Tibial artery (tissue), 4 donors: ENCODE data around the gene CBL.

Experiments used
- DNase-seq, 2 donors: peaks; one replicate each; pipeline ENCODE4 v3.0.0-alpha.2; 2019
- H3K27ac ChIP-seq, 2 donors: fragments of 200-600 bp; sonication (generic) in 1 of 2; 1 replicate in 1 of 2; 2 replicates in 1 of 2; pipeline ENCODE4 v1.5.1; 2018 to 2019; ENCODE audit warnings: mild to moderate bottlenecking in 1 of 2
- H3K27me3 ChIP-seq, 2 donors: fragments of 200-600 bp; sonication (generic) in 1 of 2; one replicate each; pipeline versions ENCODE4 v1.5.1 to v1.6.0; 2016 to 2019
- H3K36me3 ChIP-seq, 3 donors: fragments of 200-600 bp; sonication (generic) in 2 of 3; one replicate each; pipeline ENCODE4 v1.5.1; 2016 to 2019; ENCODE audit warnings: mild to moderate bottlenecking in 2 of 3
- H3K4me1 ChIP-seq, 4 donors: fragments of 200-600 bp; sonication (generic) in 2 of 4; 1 replicate in 3 of 4; 2 replicates in 1 of 4; pipeline ENCODE4 v1.5.1; 2016 to 2019
- H3K4me3 ChIP-seq, 2 donors: fragments of 200-600 bp; sonication (generic) in 1 of 2; 1 replicate in 1 of 2; 2 replicates in 1 of 2; pipeline ENCODE4 v1.5.1; 2018 to 2019; ENCODE audit warnings: mild to moderate bottlenecking in 2 of 2
- H3K9me3 ChIP-seq, 3 donors: fragments of 200-600 bp; sonication (generic) in 1 of 3; one replicate each; pipeline ENCODE4 v1.5.1; 2016 to 2019
- intact Hi-C: fragments of 100-400 bp; cut with DNase I; formaldehyde crosslinking; loops from one replicate; pipeline ENCODE4 v1.15.0; 2023; ENCODE audit warnings: low total_unique reads
- TF ChIP-seq, protein P1 (sequence below), 2 experiments: fragments of 200-600 bp in 1 of 2; fragments of 450-650 bp in 1 of 2; IDR thresholded peaks; one replicate each; pipeline ENCODE4 v1.5.1; 2017 to 2019; ENCODE audit warnings: antibody characterized with exemption in 2 of 2, mild to moderate bottlenecking in 1 of 2, moderate library complexity in 1 of 2

Gene CBL

DNA sequence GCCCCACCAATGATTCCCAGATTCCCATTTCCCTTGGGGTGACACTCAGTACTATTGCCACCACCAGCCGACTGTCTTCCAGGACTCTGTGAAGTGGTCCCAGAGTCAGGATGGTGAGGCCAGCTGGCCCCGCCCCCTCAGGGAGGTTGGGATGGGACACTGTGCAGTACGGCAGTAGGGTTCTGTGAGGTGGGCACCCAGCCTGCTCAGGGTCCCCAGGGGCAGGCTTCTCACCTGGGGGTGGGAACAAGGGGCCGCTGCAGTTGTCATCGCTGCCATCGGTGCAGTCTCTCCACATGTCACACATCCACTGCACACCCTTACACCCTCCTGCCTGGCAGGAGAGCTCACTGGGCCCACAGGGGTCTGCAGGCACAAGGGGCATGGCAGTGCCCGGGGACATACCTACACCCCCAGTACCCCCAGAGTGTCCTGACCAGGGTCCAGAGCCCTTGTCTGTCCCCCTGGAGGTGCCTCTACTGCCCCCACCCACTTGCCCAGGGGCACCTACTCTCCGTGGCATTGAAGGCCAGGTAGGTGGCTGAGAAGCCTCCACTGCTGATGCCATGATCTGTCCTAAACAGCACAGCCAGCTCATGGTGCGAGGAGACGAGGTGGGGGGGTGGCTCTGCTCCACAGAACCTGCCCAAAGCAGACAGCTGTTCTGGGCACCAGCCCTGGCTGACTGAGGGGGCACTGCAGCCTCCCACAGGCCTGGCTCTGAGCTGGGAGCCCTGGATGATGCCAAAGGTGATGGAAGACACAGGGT is 136.4 kb downstream of the CBL start:
- Histone ChIP-seq H3K36me3 (no peaks in the 10 kb centered on the region), H3K27ac (no peak overlapping the region), H3K27me3 (no peaks in the 10 kb centered on the region), H3K4me1 (peaks cover 0 to 55% (median 33%) of the 10 kb centered on the region in 4 donors), H3K4me3 (no peak overlapping the region), H3K9me3 (no peaks in the 10 kb centered on the region)
- intact Hi-C loops = no loop called here
- peak in 1 of 2 donors; percentile 66 for DNase-seq
- TF ChIP-seq, protein P1, sequence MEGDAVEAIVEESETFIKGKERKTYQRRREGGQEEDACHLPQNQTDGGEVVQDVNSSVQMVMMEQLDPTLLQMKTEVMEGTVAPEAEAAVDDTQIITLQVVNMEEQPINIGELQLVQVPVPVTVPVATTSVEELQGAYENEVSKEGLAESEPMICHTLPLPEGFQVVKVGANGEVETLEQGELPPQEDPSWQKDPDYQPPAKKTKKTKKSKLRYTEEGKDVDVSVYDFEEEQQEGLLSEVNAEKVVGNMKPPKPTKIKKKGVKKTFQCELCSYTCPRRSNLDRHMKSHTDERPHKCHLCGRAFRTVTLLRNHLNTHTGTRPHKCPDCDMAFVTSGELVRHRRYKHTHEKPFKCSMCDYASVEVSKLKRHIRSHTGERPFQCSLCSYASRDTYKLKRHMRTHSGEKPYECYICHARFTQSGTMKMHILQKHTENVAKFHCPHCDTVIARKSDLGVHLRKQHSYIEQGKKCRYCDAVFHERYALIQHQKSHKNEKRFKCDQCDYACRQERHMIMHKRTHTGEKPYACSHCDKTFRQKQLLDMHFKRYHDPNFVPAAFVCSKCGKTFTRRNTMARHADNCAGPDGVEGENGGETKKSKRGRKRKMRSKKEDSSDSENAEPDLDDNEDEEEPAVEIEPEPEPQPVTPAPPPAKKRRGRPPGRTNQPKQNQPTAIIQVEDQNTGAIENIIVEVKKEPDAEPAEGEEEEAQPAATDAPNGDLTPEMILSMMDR (IDR thresholded peaks at IDR 0.05) = no peak

- TF ChIP-seq, protein P1 (IDR thresholded peaks at IDR 0.05) = no peak
- no peak overlapping the region for H3K27ac ChIP-seq
- no peaks in the 10 kb centered on the region for H3K9me3 ChIP-seq
- intact Hi-C loops = no loop called here
- no peak overlapping the region for H3K4me3 ChIP-seq
- peak in 1 of 2 donors; percentile 61 for DNase-seq
- no peaks in the 10 kb centered on the region for H3K27me3 ChIP-seq
- peaks cover 0 to 46% (median 23%) of the 10 kb centered on the region in 4 donors for H3K4me1 ChIP-seq
- no peaks in the 10 kb centered on the region for H3K36me3 ChIP-seq
Observed at GRCh38 chr11:119343726-119344125, 137.6 kb downstream of the CBL start.

GRCh38 chr11:119344291-119345010 is 138.3 kb downstream of the CBL start:
- Histone ChIP-seq H3K36me3 (no peaks in the 10 kb centered on the region), H3K27ac (no peak overlapping the region), H3K4me3 (no peak overlapping the region), H3K9me3 (no peaks in the 10 kb centered on the region), H3K4me1 (peaks cover 0 to 39% (median 16%) of the 10 kb centered on the region in 4 donors), H3K27me3 (no peaks in the 10 kb centered on the region)
- DNase-seq = peak in 1 of 2 donors; percentile 62
- TF ChIP-seq, protein P1 (IDR thresholded peaks at IDR 0.05) = no peak
- intact Hi-C loops = no loop called here

DNA sequence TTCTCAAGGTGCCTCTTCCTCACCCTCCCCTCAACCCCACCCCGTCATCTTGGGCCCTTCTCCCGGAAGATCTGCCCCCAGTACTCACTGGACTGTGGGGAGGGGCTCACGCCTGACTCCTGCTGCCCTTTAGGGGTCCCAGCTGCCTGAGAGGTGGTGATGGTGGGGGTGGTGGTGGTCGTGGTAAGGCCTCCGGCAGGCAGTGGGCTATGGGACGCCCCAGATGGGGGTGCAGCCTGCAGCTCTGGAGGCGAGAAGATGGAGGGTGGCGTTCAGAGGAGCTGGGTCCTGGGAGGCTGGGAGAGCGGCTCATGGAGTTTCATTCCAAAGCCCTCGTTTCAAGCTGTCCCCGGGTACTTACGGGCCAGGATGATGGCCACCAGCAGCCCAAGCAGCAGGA is 139.5 kb downstream of the CBL start:
- peaks cover 0 to 27% (median 9%) of the 10 kb centered on the region in 4 donors for H3K4me1 ChIP-seq
- H3K27me3 ChIP-seq = no peaks in the 10 kb centered on the region
- no peak overlapping the region for H3K27ac ChIP-seq
- intact Hi-C loops = no loop called here
- TF ChIP-seq, protein P1 (IDR thresholded peaks at IDR 0.05) = no peak
- H3K9me3 ChIP-seq = no peaks in the 10 kb centered on the region
- DNase-seq = no peak
- no peak overlapping the region for H3K4me3 ChIP-seq
- no peaks in the 10 kb centered on the region for H3K36me3 ChIP-seq

DNA sequence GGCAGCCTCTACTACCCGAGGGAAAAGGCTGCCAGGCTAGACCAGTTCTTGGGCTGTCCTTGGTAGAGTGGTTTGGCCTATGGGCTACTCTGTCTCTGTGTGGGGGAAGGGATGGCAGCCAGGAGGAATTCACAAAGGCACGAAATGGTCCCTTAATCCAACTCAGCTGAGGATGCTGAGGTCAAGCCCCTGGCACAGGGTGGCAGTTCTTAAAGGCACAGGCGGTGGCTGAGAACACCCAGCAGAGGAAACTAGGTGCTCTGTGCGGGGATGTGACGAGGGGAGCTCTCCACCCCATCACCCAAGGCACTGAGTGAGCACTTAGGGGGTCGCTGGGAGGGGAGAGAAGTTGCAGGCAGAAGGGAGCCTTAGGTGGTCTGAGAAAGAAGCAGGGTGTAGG is 140.5 kb downstream of the CBL start, which contains the start of gene MFRP:
Gene MFRP (minus strand): TSS at position 101 of the 400 bp plus-strand sequence. CDS start 192 bp downstream, outside the sequence.
- no peak for DNase-seq
- Histone ChIP-seq H3K9me3 (no peaks in the 10 kb centered on the region), H3K27me3 (no peaks in the 10 kb centered on the region), H3K36me3 (no peaks in the 10 kb centered on the region), H3K4me1 (peaks cover 0 to 19% (median 1%) of the 10 kb centered on the region in 4 donors), H3K27ac (no peak within 1 kb of the TSS), H3K4me3 (no peak within 1 kb of the TSS)
- intact Hi-C loops = no loop called here
- TF ChIP-seq, protein P1 (IDR thresholded peaks at IDR 0.05) = no peak
